ENCODE measurements around the gene TPM1. TPM values are rescaled to one million over a fixed set of nuclear protein-coding genes. Genes with fewer than 3 reads are reported as not detected.

TPM1 gene
- total RNA-seq, 1 experiment from 2014 or later = 22.5 TPM

- no peak overlapping the region for H3K4me3 ChIP-seq (replicated peaks in 1 of 2; ENCODE audit: low read depth in 1 of 2, low read length in 2 of 2)
- POLR2A ChIA-PET = no interaction called here
- 0 out of 4 replicates have a peak, but pooled peaks cover 0 to 2% of the 10 kb centered on the region in 2 experiments for H3K9me3 ChIP-seq (ENCODE audit: control insufficient read depth in 1 of 2, insufficient read depth in 1 of 2, low read depth in 1 of 2, low read length in 2 of 2)
- RAD21 ChIA-PET (ENCODE audit: low non-redundant PET in 1 of 2, low total read pairs in 2 of 2, uncharacterized antibody in 2 of 2, unreplicated experiment in 2 of 2) = no interaction called here
- CTCF ChIA-PET = no interaction called here
- TF ChIP-seq RAD21 (IDR thresholded peaks at IDR 0.05; ENCODE audit: low read depth) = no peak
- TF ChIP-seq ZFX (IDR thresholded peaks at IDR 0.05) = no peak
- no peak for TF ChIP-seq POLR2A (IDR thresholded peaks at IDR 0.05; ENCODE audit: borderline replicate concordance, extremely low read depth, insufficient read depth, insufficient read length)
- no peak for TF ChIP-seq POLR2AphosphoS5 (IDR thresholded peaks at IDR 0.05; ENCODE audit: low read depth, low read length)
- no peak for TF ChIP-seq CTCF (IDR thresholded peaks at IDR 0.05 in 2 of 3, conservative IDR thresholded peaks at IDR 0.05 in 1 of 3; ENCODE audit: borderline replicate concordance in 1 of 3, insufficient read depth in 1 of 3, low read depth in 2 of 3, low read length in 2 of 3)
- TF ChIP-seq CBX3 (IDR thresholded peaks at IDR 0.05; ENCODE audit: low read depth) = no peak
- TF ChIP-seq TCF7L2 (IDR thresholded peaks at IDR 0.05; ENCODE audit: borderline replicate concordance, extremely low read depth, insufficient read depth, insufficient read length) = no peak
- no peak for TF ChIP-seq JUND (IDR thresholded peaks at IDR 0.05)
- no peak for TF ChIP-seq ATF3 (IDR thresholded peaks at IDR 0.05)
- no peak for TF ChIP-seq FOSL1 (IDR thresholded peaks at IDR 0.05; ENCODE audit: low read depth)
- no peak for TF ChIP-seq ZNF274 (IDR thresholded peaks at IDR 0.05; ENCODE audit: low read depth, low read length)
- TF ChIP-seq REST (IDR thresholded peaks at IDR 0.05; ENCODE audit: low read depth) = no peak
- TF ChIP-seq EZH2phosphoT487 (IDR thresholded peaks at IDR 0.05; ENCODE audit: borderline replicate concordance) = no peak
- no peaks in the 10 kb centered on the region for H3K9me2 ChIP-seq (ENCODE audit: insufficient read depth)
- H3K4me1 ChIP-seq (ENCODE audit: control insufficient read depth in 1 of 2, insufficient read depth in 2 of 2, low read length in 2 of 2) = peaks cover 10 to 16% of the 10 kb centered on the region in 2 experiments
- H4K20me1 ChIP-seq (ENCODE audit: insufficient read depth) = no peaks in the 10 kb centered on the region
- DNase-seq (ENCODE audit: low read depth, low spot score) = no peak
- no peak for ATAC-seq
- H3K79me2 ChIP-seq (ENCODE audit: insufficient read depth, low read length) = no peaks in the 10 kb centered on the region
- H3K27ac ChIP-seq (ENCODE audit: low read depth, low read length) = no peak overlapping the region
- BruUV-seq (replicated peaks) = no TSS peak
- intact Hi-C loops (cut with micrococcal nuclease) = no loop called here
- H3K36me3 ChIP-seq (ENCODE audit: control insufficient read depth in 1 of 2, insufficient read depth in 2 of 2, low read length in 2 of 2) = no peaks in the 10 kb centered on the region
- no peak overlapping the region for H3K9ac ChIP-seq (ENCODE audit: low read length)
- H3K27me3 ChIP-seq (ENCODE audit: insufficient read depth, low read length) = no peaks in the 10 kb centered on the region
- no peak overlapping the region for H2AFZ ChIP-seq (ENCODE audit: low read depth, low read length, poor library complexity, severe bottlenecking)
- no peak overlapping the region for H3K4me2 ChIP-seq (ENCODE audit: low read length)
These were observed 67.4 kb downstream of the TPM1 start for GRCh38 chr15:63109920-63110319.

All from HCT116 (cell line).